ENCODE measurements around the gene SCUBE3.

Gene SCUBE3

DNA sequence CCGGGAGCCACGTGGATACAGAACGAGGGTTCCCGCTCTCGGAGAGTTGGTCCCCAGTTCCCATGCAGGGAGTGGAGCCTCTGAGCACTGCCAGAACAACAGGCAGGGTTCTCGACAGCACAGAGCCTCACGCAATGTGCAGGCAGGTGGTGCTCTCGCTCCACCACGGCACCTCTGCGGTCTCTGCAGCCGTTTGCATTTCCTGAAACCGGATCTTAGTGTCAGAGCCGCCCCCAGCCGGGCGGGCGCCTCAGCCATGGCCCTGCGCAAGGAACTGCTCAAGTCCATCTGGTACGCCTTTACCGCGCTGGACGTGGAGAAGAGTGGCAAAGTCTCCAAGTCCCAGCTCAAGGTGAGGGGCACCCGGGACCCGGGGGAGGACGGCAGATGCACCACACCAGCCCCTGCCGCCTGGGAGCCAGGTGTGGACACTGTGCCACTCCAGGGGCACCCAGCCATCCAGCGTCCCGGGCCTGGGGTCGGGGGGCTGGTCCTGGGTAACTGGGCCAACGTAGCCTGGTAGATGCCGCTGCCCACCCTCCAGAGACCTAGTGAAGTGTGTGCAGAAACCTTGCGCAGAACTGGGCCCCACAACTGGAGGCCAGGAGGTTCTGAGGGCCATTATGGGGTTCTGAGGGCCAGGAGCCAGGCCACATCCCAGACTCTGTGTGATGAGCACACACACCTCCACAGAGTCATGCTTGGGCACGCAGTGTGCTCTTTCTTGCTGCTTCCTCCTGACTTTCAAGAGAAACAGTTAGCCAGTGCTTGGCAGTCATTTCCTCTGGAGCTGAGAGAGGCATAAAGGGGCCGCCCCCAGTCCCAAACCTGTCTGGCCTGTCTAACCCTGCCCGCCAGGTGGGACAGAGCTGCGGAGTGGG is 84.1 kb downstream of the SCUBE3 start, which contains the start of gene DEF6:
TSS of gene DEF6 (plus strand) at position 218 of the 881 bp plus-strand sequence. CDS start at position 257, 39 bp downstream.
- H3K4me2 ChIP-seq (ENCODE audit: low read depth, low read length, poor library complexity, severe bottlenecking), result peak within 1 kb of the TSS; percentile 73
- peak within 1 kb of the TSS; percentile 76 for H3K27ac ChIP-seq (ENCODE audit: low read depth, low read length)
- no peaks in the 10 kb centered on the region for H3K9me3 ChIP-seq (ENCODE audit: insufficient read depth, low read length)
- H3K9ac ChIP-seq (ENCODE audit: low read length), result peak within 1 kb of the TSS; percentile 81
- H3K27me3 ChIP-seq (ENCODE audit: low read length), result no peaks in the 10 kb centered on the region
- H3K79me2 ChIP-seq (ENCODE audit: insufficient read depth, low read length), result peaks cover 22% of the 10 kb centered on the region
- H4K20me1 ChIP-seq (ENCODE audit: low read depth, low read length), result no peaks in the 10 kb centered on the region
- no peak for TF ChIP-seq EZH2phosphoT487 (conservative IDR thresholded peaks at IDR 0.05; ENCODE audit: low read length)
- TF ChIP-seq, protein P1, sequence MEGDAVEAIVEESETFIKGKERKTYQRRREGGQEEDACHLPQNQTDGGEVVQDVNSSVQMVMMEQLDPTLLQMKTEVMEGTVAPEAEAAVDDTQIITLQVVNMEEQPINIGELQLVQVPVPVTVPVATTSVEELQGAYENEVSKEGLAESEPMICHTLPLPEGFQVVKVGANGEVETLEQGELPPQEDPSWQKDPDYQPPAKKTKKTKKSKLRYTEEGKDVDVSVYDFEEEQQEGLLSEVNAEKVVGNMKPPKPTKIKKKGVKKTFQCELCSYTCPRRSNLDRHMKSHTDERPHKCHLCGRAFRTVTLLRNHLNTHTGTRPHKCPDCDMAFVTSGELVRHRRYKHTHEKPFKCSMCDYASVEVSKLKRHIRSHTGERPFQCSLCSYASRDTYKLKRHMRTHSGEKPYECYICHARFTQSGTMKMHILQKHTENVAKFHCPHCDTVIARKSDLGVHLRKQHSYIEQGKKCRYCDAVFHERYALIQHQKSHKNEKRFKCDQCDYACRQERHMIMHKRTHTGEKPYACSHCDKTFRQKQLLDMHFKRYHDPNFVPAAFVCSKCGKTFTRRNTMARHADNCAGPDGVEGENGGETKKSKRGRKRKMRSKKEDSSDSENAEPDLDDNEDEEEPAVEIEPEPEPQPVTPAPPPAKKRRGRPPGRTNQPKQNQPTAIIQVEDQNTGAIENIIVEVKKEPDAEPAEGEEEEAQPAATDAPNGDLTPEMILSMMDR (IDR thresholded peaks at IDR 0.05; ENCODE audit: insufficient read depth, low read length, poor library complexity, severe bottlenecking), result peak; percentile 96
- H3K9me2 ChIP-seq (replicated peaks; ENCODE audit: insufficient read depth, low read length), result no peaks in the 10 kb centered on the region
- peaks cover 38% of the 10 kb centered on the region for H3F3A ChIP-seq (ENCODE audit: insufficient read depth)
- H3K36me3 ChIP-seq (ENCODE audit: low read length), result no peaks in the 10 kb centered on the region
- peak within 1 kb of the TSS; percentile 70 for H3K4me3 ChIP-seq (ENCODE audit: insufficient read depth, low read length, poor library complexity, severe bottlenecking)
- H2AFZ ChIP-seq (ENCODE audit: low read depth, low read length, severe bottlenecking), result peak within 1 kb of the TSS; percentile 50

DNA sequence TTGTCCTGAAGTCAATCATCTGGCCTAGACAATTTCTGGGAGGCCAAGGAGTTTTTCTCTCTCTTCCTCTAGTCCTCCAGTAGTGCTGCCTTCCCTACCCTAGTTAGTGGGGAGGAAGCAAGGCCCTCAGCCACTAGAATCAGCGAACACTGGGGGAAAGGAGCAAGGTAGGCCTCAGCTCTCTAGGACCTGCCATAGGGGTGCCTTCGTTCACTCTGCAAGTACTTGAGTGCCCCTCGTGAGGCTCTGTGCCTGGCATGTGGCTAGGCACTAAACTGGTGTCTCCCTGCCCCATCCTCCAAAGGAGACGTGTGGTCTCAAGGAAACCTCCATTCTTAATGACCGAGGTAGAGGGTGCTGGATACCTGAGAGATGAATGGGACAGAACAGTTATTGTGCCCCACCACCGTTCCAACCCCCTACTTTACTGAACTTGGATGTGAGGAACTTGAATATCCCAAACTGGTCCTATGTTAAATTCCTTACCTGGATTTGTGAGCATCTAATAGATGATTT is 84.9 kb downstream of the SCUBE3 start:
- H3K9me3 ChIP-seq (ENCODE audit: insufficient read depth, low read length), result no peaks in the 10 kb centered on the region
- no peaks in the 10 kb centered on the region for H3K9me2 ChIP-seq (replicated peaks; ENCODE audit: insufficient read depth, low read length)
- H3K4me2 ChIP-seq (ENCODE audit: low read depth, low read length, poor library complexity, severe bottlenecking), result peak overlapping the region; percentile 73
- H3K9ac ChIP-seq (ENCODE audit: low read length), result peak overlapping the region; percentile 81
- no peak overlapping the region for H2AFZ ChIP-seq (ENCODE audit: low read depth, low read length, severe bottlenecking)
- H3K79me2 ChIP-seq (ENCODE audit: insufficient read depth, low read length), result peaks cover 28% of the 10 kb centered on the region
- no peaks in the 10 kb centered on the region for H3K36me3 ChIP-seq (ENCODE audit: low read length)
- H3F3A ChIP-seq (ENCODE audit: insufficient read depth), result peaks cover 38% of the 10 kb centered on the region
- TF ChIP-seq, protein P1 (IDR thresholded peaks at IDR 0.05; ENCODE audit: insufficient read depth, low read length, poor library complexity, severe bottlenecking), result no peak
- TF ChIP-seq EZH2phosphoT487 (conservative IDR thresholded peaks at IDR 0.05; ENCODE audit: low read length), result no peak
- H3K27ac ChIP-seq (ENCODE audit: low read depth, low read length), result peak overlapping the region; percentile 76
- H3K27me3 ChIP-seq (ENCODE audit: low read length), result no peaks in the 10 kb centered on the region
- peak overlapping the region; percentile 70 for H3K4me3 ChIP-seq (ENCODE audit: insufficient read depth, low read length, poor library complexity, severe bottlenecking)
- no peaks in the 10 kb centered on the region for H4K20me1 ChIP-seq (ENCODE audit: low read depth, low read length)

DNA sequence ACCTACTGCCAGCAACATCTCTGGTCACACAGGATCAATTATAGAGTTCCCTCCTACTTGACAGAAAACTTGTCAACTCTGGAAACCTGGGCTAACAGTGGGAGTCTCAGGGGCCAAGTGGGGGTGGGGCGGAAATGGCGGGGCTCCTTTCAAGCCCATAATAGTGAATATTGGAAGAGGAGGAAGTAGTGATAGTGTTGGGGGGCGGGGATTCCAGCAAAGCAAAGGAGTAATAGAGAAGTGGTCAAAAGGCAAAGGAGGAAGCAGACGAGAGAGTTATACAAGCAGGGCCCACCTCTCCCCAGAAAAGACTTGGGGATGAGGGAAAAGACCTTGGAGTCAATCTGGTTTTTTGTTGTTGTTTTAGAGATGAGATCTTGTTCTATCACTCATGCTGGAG is 85.9 kb downstream of the SCUBE3 start:
- peaks cover 36% of the 10 kb centered on the region for H3K79me2 ChIP-seq (ENCODE audit: insufficient read depth, low read length)

More for the DNA sequence above, 85.9 kb downstream of the SCUBE3 start:
- Histone ChIP-seq H3K27ac (ENCODE audit: low read depth, low read length) (peak overlapping the region; percentile 76), H3K4me3 (ENCODE audit: insufficient read depth, low read length, poor library complexity, severe bottlenecking) (no peak overlapping the region), H3K36me3 (ENCODE audit: low read length) (no peaks in the 10 kb centered on the region), H3K9me3 (ENCODE audit: insufficient read depth, low read length) (no peaks in the 10 kb centered on the region), H3K9me2 (replicated peaks; ENCODE audit: insufficient read depth, low read length) (no peaks in the 10 kb centered on the region), H4K20me1 (ENCODE audit: low read depth, low read length) (no peaks in the 10 kb centered on the region), H3F3A (ENCODE audit: insufficient read depth) (peaks cover 38% of the 10 kb centered on the region), H2AFZ (ENCODE audit: low read depth, low read length, severe bottlenecking) (no peak overlapping the region), H3K27me3 (ENCODE audit: low read length) (no peaks in the 10 kb centered on the region), H3K4me2 (ENCODE audit: low read depth, low read length, poor library complexity, severe bottlenecking) (peak overlapping the region; percentile 73), H3K9ac (ENCODE audit: low read length) (peak overlapping the region; percentile 81; the same call in 1 of the 2 replicates)
- no peak for TF ChIP-seq EZH2phosphoT487 (conservative IDR thresholded peaks at IDR 0.05; ENCODE audit: low read length)
- TF ChIP-seq, protein P1 (IDR thresholded peaks at IDR 0.05; ENCODE audit: insufficient read depth, low read length, poor library complexity, severe bottlenecking), result no peak
